Kidney (tissue), 14 donors: ENCODE results near the gene PIK3R3. TPM values are rescaled to one million over a fixed set of nuclear protein-coding genes. Genes with fewer than 3 reads are reported as not detected.

Experiments used
- DNase-seq, 5 donors: peaks; one replicate each; pipeline ENCODE4 v3.0.0-alpha.2; 2013 to 2020
- FAIRE-seq: peaks from 2 replicates; lab custom pipeline; 2012; peaks lifted over from hg19 to GRCh38; lab: Jason Lieb, UNC
- H3K27ac ChIP-seq, 2 donors: one replicate each; pipeline ENCODE4 v1.7.0; 2013; ENCODE audit warnings: low read depth in 2 of 2, low read length in 2 of 2, inconsistent platforms in 1 of 2
- H3K27me3 ChIP-seq: one replicate; pipeline ENCODE4 v1.7.1; 2013; ENCODE audit warnings: low read length, inconsistent platforms; ENCODE audit not compliant: control insufficient read depth, insufficient read depth
- H3K36me3 ChIP-seq, 3 donors: one replicate each; pipeline versions ENCODE4 v1.7.0 to v1.7.1; 2013; ENCODE audit warnings: low read length in 3 of 3, control low read depth in 1 of 3, inconsistent platforms in 1 of 3; ENCODE audit not compliant: insufficient read depth in 3 of 3, control insufficient read depth in 2 of 3
- H3K4me1 ChIP-seq, 3 donors: one replicate each; pipeline versions ENCODE4 v1.7.0 to v1.7.1; 2013; ENCODE audit warnings: low read length in 3 of 3, inconsistent platforms in 1 of 3, low read depth in 1 of 3; ENCODE audit not compliant: control insufficient read depth in 2 of 3, insufficient read depth in 2 of 3
- H3K4me3 ChIP-seq, 3 donors: one replicate each; pipeline versions ENCODE4 v1.7.0 to v1.8.1; 2013; ENCODE audit warnings: low read length in 3 of 3, control low read depth in 1 of 3, inconsistent platforms in 1 of 3
- H3K9ac ChIP-seq, 3 donors: one replicate each; pipeline versions ENCODE4 v1.7.0 to v1.7.1; 2013; ENCODE audit warnings: low read length in 3 of 3, control low read depth in 1 of 3, inconsistent platforms in 1 of 3
- H3K9me3 ChIP-seq, 3 donors: one replicate each; pipeline versions ENCODE4 v1.7.0 to v1.7.1; 2013; ENCODE audit warnings: low read length in 3 of 3, control low read depth in 1 of 3, inconsistent platforms in 1 of 3; ENCODE audit not compliant: control insufficient read depth in 2 of 3, insufficient read depth in 1 of 3
- CTCF ChIP-seq: IDR thresholded peaks from 3 replicates; pipeline ENCODE4 v1.5.1; 2012; ENCODE audit warnings: mild to moderate bottlenecking, moderate library complexity, borderline replicate concordance; ENCODE audit not compliant: insufficient read depth; ENCODE audit errors: extremely low read depth
- intact Hi-C: fragments of 100-400 bp; cut with DNase I; formaldehyde crosslinking; loops from one replicate; pipeline ENCODE4 v1.11.1; 2022
- polyA plus RNA-seq: library from polyadenylated mRNA; stranded (reverse); fragments of 350-450 nt; fragmentation: Illumina TruSeq; extraction: RNeasy Lipid Tissue Mini Kit (QIAGEN cat#74804); gene quantifications from one replicate; pipeline ENCODE4 v1.2.3, GENCODE V29; 2014; ENCODE audit warnings: low read depth, low replicate concordance; ENCODE audit not compliant: insufficient read depth
- total RNA-seq: library from RNA; stranded (reverse); fragmentation: NEBNext Ultra II Directional; extraction: Animal tissue kit (Norgen Biotek cat#: 25700); gene quantifications from one replicate; pipeline ENCODE4 v1.2.1, GENCODE V29; 2021
- donor health status: control.
- donor health status: control.
- donor health status: control.
- donor health status: control.
- donor health status: control.
- donor health status: DM: yes; HTN: yes; CAD: no.
- donor health status: Normal renal cell carcinoma (clear cell type).

Gene PIK3R3
- total and polyA plus RNA-seq, 2 donors from 2014 or later: 9.7 to 44.2 TPM

DNA sequence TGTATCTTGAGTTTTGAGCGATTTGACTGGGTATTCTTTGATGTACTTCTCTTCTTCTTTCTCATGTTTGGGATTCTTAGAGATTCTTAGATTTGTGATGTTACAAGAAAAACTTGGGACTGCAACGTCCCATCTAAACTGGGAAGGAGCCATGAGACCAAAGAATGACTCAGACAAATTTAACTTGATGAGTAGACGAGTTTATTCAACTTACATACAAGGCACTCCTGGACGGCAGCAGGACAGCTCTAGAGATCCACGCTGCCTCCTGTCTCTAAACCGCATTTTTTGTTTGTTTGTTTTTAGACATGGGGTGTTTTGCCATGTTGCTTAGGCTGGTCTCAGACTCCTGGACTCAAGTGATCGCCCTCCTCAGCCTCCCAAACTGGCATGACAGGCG is 137.1 kb downstream of the PIK3R3 start:
- Histone ChIP-seq H3K4me1 (no peaks in the 10 kb centered on the region), H3K27ac (no peak overlapping the region), H3K27me3 (no peaks in the 10 kb centered on the region), H3K9ac (no peak overlapping the region), H3K36me3 (no peaks in the 10 kb centered on the region), H3K4me3 (no peak overlapping the region), H3K9me3 (no peaks in the 10 kb centered on the region)
- no peak for DNase-seq
- no peak for FAIRE-seq
- no peak for TF ChIP-seq CTCF
- intact Hi-C loops: no loop called here

GRCh38 chr1:45994423-45994822 is 138.0 kb downstream of the PIK3R3 start:
- Histone ChIP-seq H3K27me3 (no peaks in the 10 kb centered on the region), H3K27ac (no peak overlapping the region), H3K36me3 (no peaks in the 10 kb centered on the region), H3K4me3 (no peak overlapping the region), H3K9ac (no peak overlapping the region), H3K4me1 (no peaks in the 10 kb centered on the region), H3K9me3 (no peaks in the 10 kb centered on the region)
- DNase-seq: no peak
- intact Hi-C loops: no loop called here
- TF ChIP-seq CTCF: no peak
- FAIRE-seq: no peak

Other genes with a start within 250 kb of the PIK3R3 start
- 578 TPM for gene TSPAN1, start 42.5 kb upstream of the PIK3R3 start, total RNA-seq
- gene TSPAN1, start 42.5 kb upstream of the PIK3R3 start, polyA plus RNA-seq: 518 TPM
- not detected for gene P3R3URF, start 43.9 kb upstream of the PIK3R3 start, total RNA-seq
- gene P3R3URF, start 43.9 kb upstream of the PIK3R3 start, polyA plus RNA-seq: not detected
- gene POMGNT1, start 65.8 kb upstream of the PIK3R3 start, total RNA-seq: 65.1 TPM
- gene POMGNT1, start 65.8 kb upstream of the PIK3R3 start, polyA plus RNA-seq: 129 TPM
- 11.2 TPM for gene LURAP1, start 70.7 kb upstream of the PIK3R3 start, total RNA-seq
- gene LURAP1, start 70.7 kb upstream of the PIK3R3 start, polyA plus RNA-seq: 8.4 TPM
- 1.7 TPM for gene RAD54L, start 115.1 kb upstream of the PIK3R3 start, total RNA-seq
- 1.2 TPM for gene RAD54L, start 115.1 kb upstream of the PIK3R3 start, polyA plus RNA-seq
- gene LRRC41, start 171.0 kb upstream of the PIK3R3 start, total RNA-seq: 59.6 TPM
- 37.4 TPM for gene LRRC41, start 171.0 kb upstream of the PIK3R3 start, polyA plus RNA-seq
- 188 TPM for gene UQCRH, start 171.1 kb upstream of the PIK3R3 start, total RNA-seq
- gene UQCRH, start 171.1 kb upstream of the PIK3R3 start, polyA plus RNA-seq: 850 TPM
- 32.2 TPM for gene NSUN4, start 208.2 kb upstream of the PIK3R3 start, total RNA-seq
- gene NSUN4, start 208.2 kb upstream of the PIK3R3 start, polyA plus RNA-seq: 12.4 TPM